Coronary artery (tissue), 2 donors: ENCODE measurements around the gene INPP5A.

Experiments used
- DNase-seq: peaks from one replicate; pipeline ENCODE4 v3.0.0-alpha.2; 2017; ENCODE audit warnings: low spot score
- H3K27ac ChIP-seq, 2 donors: fragments of 200-600 bp; sonication (generic); one replicate each; pipeline ENCODE4 v1.5.1; 2016 to 2019
- H3K4me3 ChIP-seq: fragments of 200-600 bp; sonication (generic); 2 replicates; pipeline ENCODE4 v1.5.1; 2016; ENCODE audit warnings: mild to moderate bottlenecking, moderate library complexity
- TF ChIP-seq, protein P1 (sequence below): fragments of 200-600 bp; sonication (generic); IDR thresholded peaks from one replicate; pipeline ENCODE4 v1.5.1; 2019; ENCODE audit warnings: antibody characterized with exemption

INPP5A gene

DNA sequence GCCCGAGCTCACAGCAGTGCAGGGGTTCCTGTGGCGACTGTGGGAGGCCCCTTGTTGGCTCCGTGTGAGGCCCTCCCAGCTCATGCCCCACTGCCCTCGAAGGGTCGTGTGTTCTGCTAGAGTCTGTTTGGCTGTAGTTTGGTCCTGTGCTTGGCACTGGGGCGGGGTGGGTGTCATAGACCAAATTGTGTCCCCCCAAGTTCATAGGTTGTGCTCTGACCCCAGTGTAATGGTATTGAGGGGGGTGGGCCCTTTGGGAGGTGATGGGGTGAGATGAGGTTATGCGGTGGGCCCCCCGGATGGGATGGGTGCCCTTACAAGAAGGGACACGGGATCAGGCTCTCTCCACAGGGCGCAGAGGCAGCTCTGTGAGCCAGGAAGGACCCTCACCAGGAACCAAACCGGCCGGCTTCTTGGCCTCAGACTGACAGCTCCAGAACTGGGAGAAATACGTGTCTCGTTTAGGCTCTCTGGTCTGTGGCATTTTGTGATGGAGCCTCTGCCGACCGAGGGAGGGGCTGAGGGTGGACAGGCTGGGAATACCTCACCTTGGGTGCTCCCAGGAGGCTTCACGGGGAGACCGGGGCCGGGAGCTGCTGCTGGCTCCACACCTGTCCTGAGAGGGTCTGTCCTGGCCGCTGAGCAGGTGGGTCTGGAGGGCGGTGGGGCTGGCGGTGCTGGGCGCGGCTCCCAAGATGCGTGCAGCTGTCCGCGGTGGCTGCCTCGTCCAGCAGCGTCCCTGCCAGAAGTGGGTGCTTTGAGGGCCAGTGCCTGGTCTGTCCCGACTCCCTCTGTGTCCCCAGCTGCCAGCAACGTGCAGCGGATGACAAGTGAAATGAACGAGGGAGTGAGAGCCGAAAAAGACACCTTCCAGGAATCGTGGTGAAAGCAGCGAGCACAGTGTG, 89.4 kb downstream of the INPP5A start:
- H3K27ac ChIP-seq = peak overlapping the region; percentile 90 to 97
- no peak for DNase-seq

DNA sequence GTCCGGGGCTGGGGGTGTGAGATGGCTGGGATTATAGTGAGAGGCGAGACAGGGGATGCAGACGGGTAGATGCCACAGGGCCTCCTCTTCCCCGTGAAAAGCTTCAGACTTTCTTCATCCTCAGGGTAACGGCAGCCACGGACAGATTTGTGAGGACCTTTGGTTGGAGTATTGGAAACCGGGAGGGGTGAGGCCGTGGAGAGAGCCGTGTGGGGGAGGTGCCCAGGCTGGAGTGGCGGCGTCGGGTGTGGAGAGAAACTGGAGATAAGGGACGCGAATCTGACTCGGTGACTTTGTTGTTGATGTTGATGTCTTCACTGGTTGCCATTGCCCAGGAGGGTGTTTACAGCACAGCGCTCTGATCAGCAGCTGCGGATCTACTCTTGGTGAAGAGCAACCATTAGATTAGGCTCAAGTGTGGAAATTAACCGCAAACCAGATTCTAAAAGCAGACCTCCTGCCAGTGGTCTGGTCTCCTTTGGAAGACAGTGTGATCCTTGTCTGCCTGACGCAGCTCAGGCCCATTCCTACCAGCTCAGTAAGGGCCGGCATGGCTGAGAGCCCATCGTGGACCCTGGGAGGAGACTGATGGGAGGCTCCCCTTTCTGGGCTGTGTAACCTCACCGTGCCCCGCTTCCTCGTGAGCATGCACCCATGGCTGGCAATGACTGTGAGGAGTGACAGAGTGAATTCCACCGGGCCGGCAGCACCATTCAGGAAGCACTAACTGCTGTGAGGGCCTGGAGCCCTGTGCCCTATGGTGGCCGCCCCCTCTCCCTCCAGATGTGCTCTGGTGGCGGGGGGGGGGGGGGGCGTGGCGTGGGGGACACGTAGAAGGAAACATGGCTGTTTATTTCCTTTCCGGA, 90.3 kb downstream of the INPP5A start:
- Histone ChIP-seq H3K4me3 (peak overlapping the region; percentile 48), H3K27ac (peak overlapping the region; percentile 90 to 97)
- peak; percentile 88 for DNase-seq
- TF ChIP-seq, protein P1, sequence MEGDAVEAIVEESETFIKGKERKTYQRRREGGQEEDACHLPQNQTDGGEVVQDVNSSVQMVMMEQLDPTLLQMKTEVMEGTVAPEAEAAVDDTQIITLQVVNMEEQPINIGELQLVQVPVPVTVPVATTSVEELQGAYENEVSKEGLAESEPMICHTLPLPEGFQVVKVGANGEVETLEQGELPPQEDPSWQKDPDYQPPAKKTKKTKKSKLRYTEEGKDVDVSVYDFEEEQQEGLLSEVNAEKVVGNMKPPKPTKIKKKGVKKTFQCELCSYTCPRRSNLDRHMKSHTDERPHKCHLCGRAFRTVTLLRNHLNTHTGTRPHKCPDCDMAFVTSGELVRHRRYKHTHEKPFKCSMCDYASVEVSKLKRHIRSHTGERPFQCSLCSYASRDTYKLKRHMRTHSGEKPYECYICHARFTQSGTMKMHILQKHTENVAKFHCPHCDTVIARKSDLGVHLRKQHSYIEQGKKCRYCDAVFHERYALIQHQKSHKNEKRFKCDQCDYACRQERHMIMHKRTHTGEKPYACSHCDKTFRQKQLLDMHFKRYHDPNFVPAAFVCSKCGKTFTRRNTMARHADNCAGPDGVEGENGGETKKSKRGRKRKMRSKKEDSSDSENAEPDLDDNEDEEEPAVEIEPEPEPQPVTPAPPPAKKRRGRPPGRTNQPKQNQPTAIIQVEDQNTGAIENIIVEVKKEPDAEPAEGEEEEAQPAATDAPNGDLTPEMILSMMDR = no peak

More for the DNA sequence above, 89.4 kb downstream of the INPP5A start:
- peak overlapping the region; percentile 48 for H3K4me3 ChIP-seq
- TF ChIP-seq, protein P1 = no peak

DNA sequence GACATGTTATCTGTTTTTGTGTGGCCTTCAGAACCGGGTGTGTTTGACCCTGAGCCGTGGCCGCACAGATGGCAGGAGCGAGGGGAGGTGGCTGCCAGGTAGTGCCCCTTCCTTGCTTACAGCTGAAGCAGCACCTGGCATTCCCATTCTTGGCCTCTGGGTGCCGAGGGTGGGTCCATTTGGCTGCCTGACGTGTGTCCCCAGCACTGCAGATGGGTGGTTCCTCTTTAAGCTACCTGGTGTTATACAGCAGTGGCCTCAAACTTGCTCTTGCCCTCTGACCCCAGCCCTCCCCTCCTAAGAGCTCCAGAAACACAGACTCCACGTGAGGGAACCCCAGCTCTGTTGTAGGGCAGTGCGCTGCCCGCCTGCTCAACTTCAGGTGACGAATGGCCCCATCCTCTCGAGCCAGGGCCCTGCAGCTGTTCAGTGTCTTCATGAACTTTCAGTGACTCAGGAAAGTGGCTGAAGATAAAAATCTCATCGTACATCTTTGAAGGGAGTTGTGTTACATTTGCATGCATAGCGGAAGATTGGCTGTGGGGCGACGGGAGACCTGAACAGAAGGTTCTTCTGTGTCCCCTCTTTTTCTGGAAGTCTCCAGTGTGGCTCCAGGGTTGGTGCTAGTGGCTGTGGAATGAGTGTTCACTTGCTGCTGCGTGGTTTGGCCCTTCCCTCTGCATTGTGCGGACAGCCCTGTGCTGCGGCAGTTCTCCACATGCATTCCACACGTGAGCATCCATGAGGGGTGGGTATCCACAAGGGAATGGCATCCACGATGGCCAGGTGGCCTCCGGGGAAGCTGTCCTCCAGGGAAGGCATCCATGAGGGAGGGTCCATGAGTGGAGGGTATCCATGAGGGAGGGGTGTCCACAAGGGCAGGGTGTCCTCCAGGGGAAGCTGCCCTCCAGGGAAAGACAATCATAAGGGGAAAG, 91.6 kb downstream of the INPP5A start:
- DNase-seq = no peak
- no peak overlapping the region for H3K4me3 ChIP-seq
- H3K27ac ChIP-seq = peak overlapping the region; percentile 90 to 97
- TF ChIP-seq, protein P1 = no peak

DNA sequence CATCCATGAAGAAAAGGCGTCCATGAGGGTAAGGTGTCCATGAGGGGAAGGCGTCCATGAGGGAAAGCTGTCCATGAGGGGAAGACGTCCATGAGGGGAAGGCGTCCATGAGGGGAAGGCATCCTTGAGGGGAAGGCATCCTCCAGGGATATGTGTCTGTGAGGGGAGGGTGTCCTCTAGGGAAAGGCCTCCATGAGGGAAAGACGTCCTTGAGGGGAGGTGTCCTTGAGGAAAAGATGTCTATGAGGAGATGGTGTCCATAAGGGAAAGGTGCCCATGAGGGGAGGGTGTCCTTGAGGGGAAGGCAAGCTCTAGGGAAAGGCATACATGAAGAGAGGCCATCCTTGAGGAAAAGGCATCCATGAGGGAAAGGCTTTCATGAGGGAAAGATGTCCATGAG, 92.6 kb downstream of the INPP5A start:
- Histone ChIP-seq H3K27ac (peak overlapping the region; percentile 90 to 97), H3K4me3 (no peak overlapping the region)
- TF ChIP-seq, protein P1 = no peak
- no peak for DNase-seq

DNA sequence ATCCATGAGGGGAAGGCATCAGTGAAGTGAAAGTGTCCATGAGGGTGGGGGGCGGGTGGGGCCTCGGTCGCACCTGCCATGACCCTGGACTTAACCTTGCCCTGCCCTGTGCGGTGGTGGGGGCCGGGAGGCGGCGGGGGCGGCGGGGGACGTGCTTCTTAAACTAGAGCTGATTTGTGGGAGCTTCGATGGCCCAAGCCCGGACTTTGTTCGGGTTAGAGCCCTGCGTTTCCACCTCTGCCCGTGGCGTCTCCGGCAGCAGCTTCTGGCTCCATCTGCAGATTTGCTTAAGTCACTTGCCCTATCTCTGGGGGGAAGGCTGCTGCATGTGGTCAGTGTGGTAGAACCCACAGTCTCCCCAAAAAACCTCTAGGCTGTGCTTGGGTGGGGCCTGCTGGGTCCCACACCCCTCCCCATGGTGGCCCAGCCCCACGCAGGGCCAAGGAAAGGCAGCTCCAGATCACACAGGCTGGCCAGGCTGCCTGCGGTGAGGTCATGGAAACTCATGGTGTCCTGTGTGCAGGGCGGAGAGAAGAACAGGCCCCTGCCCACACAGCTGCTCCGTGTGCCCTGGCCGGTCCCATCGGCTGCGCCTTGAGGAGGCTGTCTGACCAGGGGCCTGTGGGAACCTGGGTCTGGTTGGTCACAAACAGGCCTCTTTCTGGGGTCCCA, 93.2 kb downstream of the INPP5A start:
- TF ChIP-seq, protein P1 = no peak
- peak; percentile 93 for DNase-seq
- H3K4me3 ChIP-seq = peak overlapping the region; percentile 21

DNA sequence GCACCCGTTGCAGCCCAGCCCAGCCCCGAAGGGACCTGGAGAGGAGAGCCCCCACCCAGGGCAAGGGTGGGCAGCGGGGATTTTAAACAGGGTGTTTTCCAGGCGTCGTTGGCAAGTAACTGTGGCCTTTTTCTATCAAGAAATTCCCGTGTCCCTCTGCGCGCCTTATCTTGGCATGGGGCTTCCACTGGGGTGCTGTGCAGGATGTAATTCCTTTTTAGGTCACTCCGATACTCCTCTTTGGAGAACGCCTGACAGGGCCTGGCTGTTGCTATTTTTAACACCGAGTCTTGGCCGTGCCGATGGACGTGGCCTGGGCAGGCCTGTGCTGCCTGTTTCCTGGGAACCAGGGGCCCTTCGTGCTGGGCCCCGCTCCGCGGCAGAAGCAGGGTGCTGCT, 93.8 kb downstream of the INPP5A start:
- peak; percentile 93 for DNase-seq
- H3K4me3 ChIP-seq = peak overlapping the region; percentile 21
- H3K27ac ChIP-seq = peak overlapping the region; percentile 90 to 97
- TF ChIP-seq, protein P1 = no peak

More for the DNA sequence above, 93.2 kb downstream of the INPP5A start:
- peak overlapping the region; percentile 90 to 97 for H3K27ac ChIP-seq
